ENCODE results near the gene GDA.
A peak's percentile ranks its signal among the peaks of the same experiment; 100 is the strongest.

The GDA gene

DNA sequence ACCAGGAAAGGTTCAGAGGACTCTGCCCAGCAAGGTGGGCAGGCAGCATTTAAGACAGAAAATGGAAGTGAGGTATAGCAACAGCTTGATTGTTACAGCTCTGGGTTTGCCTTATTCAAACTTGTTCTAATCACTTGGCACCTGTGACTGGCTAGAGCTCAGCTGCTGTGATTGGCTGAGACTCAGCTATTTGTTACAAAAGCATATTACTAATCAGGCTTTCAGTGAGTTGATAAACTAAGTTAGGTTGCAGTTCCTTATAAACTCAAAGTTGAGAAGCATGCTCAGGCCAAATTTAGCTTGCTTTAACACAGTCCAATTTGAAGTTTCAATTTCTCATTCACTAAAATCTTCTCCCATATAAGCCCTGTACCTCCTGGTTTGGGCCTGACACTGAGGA is 56.3 kb downstream of the GDA start:
- H3K36me3 ChIP-seq (ENCODE audit: control insufficient read depth, insufficient read depth, low read length), result no peaks in the 10 kb centered on the region
- no peak overlapping the region for H3K4me3 ChIP-seq (replicated peaks; ENCODE audit: low read depth, low read length)
- H3K27me3 ChIP-seq (replicated peaks; ENCODE audit: control insufficient read depth, insufficient read depth, low read length), result no peaks in the 10 kb centered on the region; the same call in 1 of the 2 replicates
- TF ChIP-seq, protein P1, sequence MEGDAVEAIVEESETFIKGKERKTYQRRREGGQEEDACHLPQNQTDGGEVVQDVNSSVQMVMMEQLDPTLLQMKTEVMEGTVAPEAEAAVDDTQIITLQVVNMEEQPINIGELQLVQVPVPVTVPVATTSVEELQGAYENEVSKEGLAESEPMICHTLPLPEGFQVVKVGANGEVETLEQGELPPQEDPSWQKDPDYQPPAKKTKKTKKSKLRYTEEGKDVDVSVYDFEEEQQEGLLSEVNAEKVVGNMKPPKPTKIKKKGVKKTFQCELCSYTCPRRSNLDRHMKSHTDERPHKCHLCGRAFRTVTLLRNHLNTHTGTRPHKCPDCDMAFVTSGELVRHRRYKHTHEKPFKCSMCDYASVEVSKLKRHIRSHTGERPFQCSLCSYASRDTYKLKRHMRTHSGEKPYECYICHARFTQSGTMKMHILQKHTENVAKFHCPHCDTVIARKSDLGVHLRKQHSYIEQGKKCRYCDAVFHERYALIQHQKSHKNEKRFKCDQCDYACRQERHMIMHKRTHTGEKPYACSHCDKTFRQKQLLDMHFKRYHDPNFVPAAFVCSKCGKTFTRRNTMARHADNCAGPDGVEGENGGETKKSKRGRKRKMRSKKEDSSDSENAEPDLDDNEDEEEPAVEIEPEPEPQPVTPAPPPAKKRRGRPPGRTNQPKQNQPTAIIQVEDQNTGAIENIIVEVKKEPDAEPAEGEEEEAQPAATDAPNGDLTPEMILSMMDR (IDR thresholded peaks at IDR 0.05; ENCODE audit: insufficient read depth, low read length, poor library complexity, severe bottlenecking), result no peak
- peak; percentile 10 for DNase-seq (ENCODE audit: extremely low read depth, insufficient read length)

DNA sequence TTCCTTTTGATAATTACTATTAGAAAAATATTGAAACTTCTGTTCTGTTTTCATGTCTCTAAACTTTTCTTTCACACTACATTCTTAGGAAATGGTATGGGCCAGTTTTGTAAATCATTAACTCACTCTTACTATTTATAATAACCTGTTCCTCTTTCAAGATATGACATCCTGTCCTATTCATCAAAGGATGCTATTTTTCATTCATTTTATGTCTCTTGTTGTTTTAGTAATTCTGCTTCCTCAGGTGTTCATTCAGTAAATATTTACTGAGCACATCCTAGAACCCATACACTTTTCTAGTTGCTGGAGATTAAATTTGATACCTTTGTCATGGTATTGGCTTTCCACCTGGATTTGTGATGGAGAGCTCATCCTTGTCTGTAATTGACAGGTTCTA is 58.0 kb downstream of the GDA start:
- no peak for DNase-seq (ENCODE audit: extremely low read depth, insufficient read length)
- TF ChIP-seq, protein P1 (IDR thresholded peaks at IDR 0.05; ENCODE audit: insufficient read depth, low read length, poor library complexity, severe bottlenecking), result no peak
- H3K27me3 ChIP-seq (replicated peaks; ENCODE audit: control insufficient read depth, insufficient read depth, low read length), result no peaks in the 10 kb centered on the region; the same call in 1 of the 2 replicates
- H3K4me3 ChIP-seq (replicated peaks; ENCODE audit: low read depth, low read length), result no peak overlapping the region
- no peaks in the 10 kb centered on the region for H3K36me3 ChIP-seq (ENCODE audit: control insufficient read depth, insufficient read depth, low read length)

- Histone ChIP-seq H3K27me3 (replicated peaks; ENCODE audit: control insufficient read depth, insufficient read depth, low read length) (no peaks in the 10 kb centered on the region; the same call in 1 of the 2 replicates), H3K36me3 (ENCODE audit: control insufficient read depth, insufficient read depth, low read length) (no peaks in the 10 kb centered on the region), H3K4me3 (replicated peaks; ENCODE audit: low read depth, low read length) (no peak overlapping the region)
- DNase-seq (ENCODE audit: extremely low read depth, insufficient read length), result no peak
- TF ChIP-seq, protein P1 (IDR thresholded peaks at IDR 0.05; ENCODE audit: insufficient read depth, low read length, poor library complexity, severe bottlenecking), result no peak
These were observed 61.3 kb downstream of the GDA start for GRCh38 chr9:72210522-72210921.

- TF ChIP-seq, protein P1 (IDR thresholded peaks at IDR 0.05; ENCODE audit: insufficient read depth, low read length, poor library complexity, severe bottlenecking), result no peak
- Histone ChIP-seq H3K4me3 (replicated peaks; ENCODE audit: low read depth, low read length) (no peak overlapping the region), H3K27me3 (replicated peaks; ENCODE audit: control insufficient read depth, insufficient read depth, low read length) (no peaks in the 10 kb centered on the region; the same call in 1 of the 2 replicates), H3K36me3 (ENCODE audit: control insufficient read depth, insufficient read depth, low read length) (no peaks in the 10 kb centered on the region)
- no peak for DNase-seq (ENCODE audit: extremely low read depth, insufficient read length)
These were observed 61.8 kb downstream of the GDA start for GRCh38 chr9:72211047-72211446.

- no peak for DNase-seq (ENCODE audit: extremely low read depth, insufficient read length)
- TF ChIP-seq, protein P1 (IDR thresholded peaks at IDR 0.05; ENCODE audit: insufficient read depth, low read length, poor library complexity, severe bottlenecking), result no peak
- Histone ChIP-seq H3K4me3 (replicated peaks; ENCODE audit: low read depth, low read length) (no peak overlapping the region), H3K36me3 (ENCODE audit: control insufficient read depth, insufficient read depth, low read length) (no peaks in the 10 kb centered on the region), H3K27me3 (replicated peaks; ENCODE audit: control insufficient read depth, insufficient read depth, low read length) (no peaks in the 10 kb centered on the region; the same call in 1 of the 2 replicates)
These were observed 64.7 kb downstream of the GDA start for GRCh38 chr9:72213906-72214305.

DNA sequence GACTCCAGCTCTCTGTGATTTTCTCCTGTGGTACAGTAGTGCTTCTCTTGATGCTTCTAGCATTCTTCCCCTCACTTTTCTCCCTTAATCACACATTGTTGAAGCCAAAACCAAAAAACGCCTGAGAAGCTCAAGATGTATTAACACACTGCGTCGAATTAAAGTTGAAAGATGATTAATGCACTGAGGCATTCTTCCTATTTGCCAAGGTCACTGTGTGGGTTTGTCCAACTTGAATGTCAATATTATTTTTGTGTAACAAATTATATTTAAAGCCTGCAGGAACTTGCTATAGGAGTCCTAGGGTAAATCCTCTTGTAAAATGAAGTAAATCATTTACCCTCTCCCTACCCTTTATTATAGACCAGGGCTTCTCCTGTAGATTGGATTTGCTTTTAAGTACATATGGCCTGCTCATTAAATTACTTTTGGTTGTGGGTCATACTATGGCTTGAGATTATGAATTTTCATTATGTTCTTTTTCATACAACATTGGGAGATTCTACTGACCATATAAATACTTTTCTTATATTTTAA is 68.1 kb downstream of the GDA start:
- H3K36me3 ChIP-seq (ENCODE audit: control insufficient read depth, insufficient read depth, low read length), result no peaks in the 10 kb centered on the region
- no peaks in the 10 kb centered on the region; the same call in 1 of the 2 replicates for H3K27me3 ChIP-seq (replicated peaks; ENCODE audit: control insufficient read depth, insufficient read depth, low read length)
- DNase-seq (ENCODE audit: extremely low read depth, insufficient read length), result no peak
- TF ChIP-seq, protein P1 (IDR thresholded peaks at IDR 0.05; ENCODE audit: insufficient read depth, low read length, poor library complexity, severe bottlenecking), result no peak
- H3K4me3 ChIP-seq (replicated peaks; ENCODE audit: low read depth, low read length), result no peak overlapping the region

Data from GM06990 (cell line).